Effector memory CD4-positive, alpha-beta T cell (primary cell): ENCODE measurements around the gene CCL11.
"Not testable (repeated sequence)": the region's sequence is repeated elsewhere in the genome, so short reads cannot be mapped to it uniquely, and the experiment has no call there.

Experiments used
- DNase-seq, 3 donors: peaks; one replicate each; pipeline ENCODE4 v3.0.0-alpha.2; 2020
- H3K27ac ChIP-seq: 2 replicates; pipeline ENCODE4 v1.7.0; 2013; ENCODE audit warnings: mild to moderate bottlenecking, low read length, moderate library complexity; ENCODE audit not compliant: insufficient read depth, poor library complexity, severe bottlenecking
- H3K27me3 ChIP-seq: replicated peaks from 2 replicates; pipeline ENCODE4 v1.7.0; 2013; ENCODE audit warnings: mild to moderate bottlenecking, low read length; ENCODE audit not compliant: insufficient read depth, control insufficient read depth, poor library complexity, severe bottlenecking
- H3K36me3 ChIP-seq: 2 replicates; pipeline ENCODE4 v1.7.0; 2013; ENCODE audit warnings: mild to moderate bottlenecking, low read length, moderate library complexity; ENCODE audit not compliant: control insufficient read depth, insufficient read depth
- H3K4me1 ChIP-seq: 2 replicates; pipeline ENCODE4 v1.7.0; 2013; ENCODE audit warnings: low read length, mild to moderate bottlenecking; ENCODE audit not compliant: control insufficient read depth, insufficient read depth, poor library complexity, severe bottlenecking
- H3K4me3 ChIP-seq: 2 replicates; pipeline ENCODE4 v1.7.0; 2013; ENCODE audit warnings: low read length, low read depth, mild to moderate bottlenecking; ENCODE audit not compliant: insufficient read depth, poor library complexity, severe bottlenecking
- H3K9me3 ChIP-seq: 2 replicates; pipeline ENCODE4 v1.7.0; 2013; ENCODE audit warnings: mild to moderate bottlenecking, low read length, moderate library complexity; ENCODE audit not compliant: control insufficient read depth

Gene CCL11

DNA sequence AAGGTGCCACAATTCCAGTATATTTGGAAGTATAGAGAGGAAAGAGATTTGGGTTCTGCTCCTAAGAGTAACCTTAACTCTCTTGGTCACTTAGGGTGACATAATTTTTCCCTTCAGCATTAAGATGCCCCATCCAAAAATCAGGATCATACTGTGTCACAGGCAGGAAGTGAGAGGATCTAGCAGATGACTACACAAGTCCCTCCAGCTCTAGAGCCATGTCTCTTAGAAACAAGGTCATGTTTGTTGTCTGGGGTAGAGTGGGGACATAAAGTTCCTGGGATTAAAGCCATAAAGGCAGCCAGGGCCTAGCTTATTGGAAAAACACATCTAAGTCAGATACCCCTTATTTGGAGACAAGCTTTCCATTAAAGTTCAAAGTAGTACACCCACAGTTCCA lies 36.4 kb downstream of the CCL11 start:
- H3K27me3 ChIP-seq: no peaks in the 10 kb centered on the region
- H3K27ac ChIP-seq: no peak overlapping the region
- no peaks in the 10 kb centered on the region for H3K36me3 ChIP-seq

DNA sequence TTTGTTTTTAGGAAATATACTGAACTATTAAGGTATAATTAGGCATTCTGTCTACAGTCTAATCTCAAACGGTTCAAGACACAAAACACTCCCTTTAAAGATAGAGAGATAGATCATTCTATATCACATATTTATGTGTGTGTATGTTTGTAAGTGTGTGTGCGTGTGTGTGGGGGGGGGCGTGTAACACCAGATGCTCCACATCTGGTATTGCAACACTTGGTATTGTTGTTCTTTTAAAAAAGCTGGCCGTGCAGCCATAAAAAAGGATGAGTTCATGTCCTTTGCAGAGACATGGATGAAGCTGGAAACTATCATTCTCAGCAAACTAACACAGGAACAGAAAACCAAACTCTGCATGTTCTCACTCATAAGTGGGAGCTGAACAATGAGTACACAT lies 42.0 kb downstream of the CCL11 start:
- H3K27me3 ChIP-seq, H3K4me3 ChIP-seq, H3K4me1 ChIP-seq, H3K36me3 ChIP-seq, H3K9me3 ChIP-seq, H3K27ac ChIP-seq, DNase-seq: not testable (repeated sequence)

More for the DNA sequence above, 36.4 kb downstream of the CCL11 start:
- H3K9me3 ChIP-seq: no peaks in the 10 kb centered on the region
- H3K4me1 ChIP-seq: no peaks in the 10 kb centered on the region
- H3K4me3 ChIP-seq: no peak overlapping the region
- DNase-seq: no peak

DNA sequence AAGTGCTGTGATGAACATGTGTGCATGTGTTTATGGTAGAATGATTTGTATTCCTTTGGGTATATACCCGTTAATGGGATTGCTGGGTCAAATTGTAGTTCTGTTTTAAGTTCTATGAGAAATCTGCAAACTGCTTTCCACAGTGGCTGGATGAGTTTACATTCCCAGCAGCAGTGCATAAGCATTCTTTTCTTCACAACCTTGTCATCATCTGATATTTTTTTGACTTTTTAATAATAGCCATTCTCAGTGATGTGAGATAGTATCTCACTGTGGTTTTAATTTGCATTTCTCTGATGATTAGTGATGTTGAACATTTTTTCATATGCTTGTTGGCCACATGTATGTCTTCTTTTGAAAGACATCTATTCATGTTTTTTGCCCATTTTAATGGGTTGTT lies 52.2 kb downstream of the CCL11 start:
- Histone ChIP-seq H3K4me1 (no peaks in the 10 kb centered on the region), H3K27ac (no peak overlapping the region), H3K36me3 (no peaks in the 10 kb centered on the region), H3K27me3 (no peaks in the 10 kb centered on the region), H3K4me3 (no peak overlapping the region), H3K9me3 (no peaks in the 10 kb centered on the region)
- DNase-seq: no peak
